ENCODE data around the gene UTP4. TPM values are rescaled to one million over a fixed set of nuclear protein-coding genes. Genes with fewer than 3 reads are reported as not detected.

UTP4 gene
- total RNA-seq, 1 experiment from 2014 or later, result 26.9 TPM

- H3K27ac ChIP-seq (ENCODE audit: low read length), result no peak overlapping the region
Measured at GRCh38 chr16:69157196-69157595, 24.7 kb downstream of the UTP4 start.

GRCh38 chr16:69160192-69160591 lies 27.7 kb downstream of the UTP4 start:
- no peaks in the 10 kb centered on the region for H3K9me3 ChIP-seq (ENCODE audit: low read length)
- H3K79me2 ChIP-seq (ENCODE audit: low read length), result no peaks in the 10 kb centered on the region
- no peak overlapping the region for H3K9ac ChIP-seq (ENCODE audit: low read length)
- TF ChIP-seq CTCF (conservative IDR thresholded peaks at IDR 0.05; ENCODE audit: low read depth, low read length) (no peak), EZH2 (IDR thresholded peaks at IDR 0.05; ENCODE audit: low read length, unreplicated experiment) (no peak), EZH2phosphoT487 (IDR thresholded peaks at IDR 0.05; ENCODE audit: borderline replicate concordance, low read length) (no peak)
- no peaks in the 10 kb centered on the region for H4K20me1 ChIP-seq (ENCODE audit: low read length)
- H3K9me2 ChIP-seq (replicated peaks; ENCODE audit: low read length), result no peaks in the 10 kb centered on the region
- BruUV-seq (replicated peaks), result no TSS peak
- H3K27ac ChIP-seq (ENCODE audit: low read length), result no peak overlapping the region
- ChIA-PET CTCF (no interaction called here), POLR2A (ENCODE audit: unreplicated experiment) (no interaction called here)
- no peak for DNase-seq
- H3K36me3 ChIP-seq (ENCODE audit: low read depth, low read length), result peaks cover 37% of the 10 kb centered on the region
- no peak overlapping the region for H3K4me2 ChIP-seq (ENCODE audit: low read length)
- no peak overlapping the region for H3K4me3 ChIP-seq (ENCODE audit: low read length)
- no peaks in the 10 kb centered on the region for H3K27me3 ChIP-seq (ENCODE audit: low read length)
- H3F3A ChIP-seq (ENCODE audit: low read length, unreplicated experiment), result peaks cover 6% of the 10 kb centered on the region
- H3K4me1 ChIP-seq (ENCODE audit: insufficient read depth, low read length), result peaks cover 2% of the 10 kb centered on the region
- ATAC-seq, result no peak
- no peak overlapping the region for H2AFZ ChIP-seq (ENCODE audit: low read length)
- intact Hi-C loops (cut with micrococcal nuclease), result no loop called here

More at GRCh38 chr16:69157196-69157595, 24.7 kb downstream of the UTP4 start:
- Histone ChIP-seq H3K4me1 (ENCODE audit: insufficient read depth, low read length) (no peaks in the 10 kb centered on the region), H3K36me3 (ENCODE audit: low read depth, low read length) (peaks cover 47% of the 10 kb centered on the region), H3K4me3 (ENCODE audit: low read length) (no peak overlapping the region), H3K4me2 (ENCODE audit: low read length) (no peak overlapping the region), H2AFZ (ENCODE audit: low read length) (no peak overlapping the region), H3K9me2 (replicated peaks; ENCODE audit: low read length) (no peaks in the 10 kb centered on the region), H3F3A (ENCODE audit: low read length, unreplicated experiment) (no peaks in the 10 kb centered on the region), H4K20me1 (ENCODE audit: low read length) (no peaks in the 10 kb centered on the region), H3K79me2 (ENCODE audit: low read length) (no peaks in the 10 kb centered on the region), H3K27me3 (ENCODE audit: low read length) (no peaks in the 10 kb centered on the region), H3K9ac (ENCODE audit: low read length) (no peak overlapping the region), H3K9me3 (ENCODE audit: low read length) (no peaks in the 10 kb centered on the region)
- ATAC-seq (no peak), DNase-seq (no peak)
- BruUV-seq (replicated peaks), result no TSS peak
- intact Hi-C loops (cut with micrococcal nuclease), result no loop called here
- ChIA-PET CTCF (no interaction called here), POLR2A (ENCODE audit: unreplicated experiment) (no interaction called here)
- TF ChIP-seq CTCF (conservative IDR thresholded peaks at IDR 0.05; ENCODE audit: low read depth, low read length) (no peak), EZH2 (IDR thresholded peaks at IDR 0.05; ENCODE audit: low read length, unreplicated experiment) (no peak)

GRCh38 chr16:69165584-69165983 lies 33.1 kb downstream of the UTP4 start:
- no peak for TF ChIP-seq CTCF (conservative IDR thresholded peaks at IDR 0.05; ENCODE audit: low read depth, low read length)
- no peak for TF ChIP-seq EZH2 (IDR thresholded peaks at IDR 0.05; ENCODE audit: low read length, unreplicated experiment)
- no peak for TF ChIP-seq EZH2phosphoT487 (IDR thresholded peaks at IDR 0.05; ENCODE audit: borderline replicate concordance, low read length)
- Histone ChIP-seq H3K4me2 (ENCODE audit: low read length) (peak overlapping the region; percentile 75), H3F3A (ENCODE audit: low read length, unreplicated experiment) (peaks cover 24% of the 10 kb centered on the region), H3K27ac (ENCODE audit: low read length) (peak overlapping the region; percentile 99), H3K4me1 (ENCODE audit: insufficient read depth, low read length) (peaks cover 29% of the 10 kb centered on the region), H3K4me3 (ENCODE audit: low read length) (no peak overlapping the region), H3K36me3 (ENCODE audit: low read depth, low read length) (peaks cover 43% of the 10 kb centered on the region), H2AFZ (ENCODE audit: low read length) (no peak overlapping the region), H3K79me2 (ENCODE audit: low read length) (no peaks in the 10 kb centered on the region), H3K9ac (ENCODE audit: low read length) (peak overlapping the region; percentile 48), H3K27me3 (ENCODE audit: low read length) (no peaks in the 10 kb centered on the region), H4K20me1 (ENCODE audit: low read length) (no peaks in the 10 kb centered on the region), H3K9me2 (replicated peaks; ENCODE audit: low read length) (no peaks in the 10 kb centered on the region), H3K9me3 (ENCODE audit: low read length) (no peaks in the 10 kb centered on the region)
- ATAC-seq (no peak), DNase-seq (no peak)
- intact Hi-C loops (cut with micrococcal nuclease), result loop anchor here (5.0 kb wide), 1 partner anchor 52 kb away; no protein-coding TSS in a partner anchor
- CTCF ChIA-PET, result no interaction called here
- POLR2A ChIA-PET (ENCODE audit: unreplicated experiment), result no interaction called here
- BruUV-seq (replicated peaks), result no TSS peak

All from PC-3 (cell line).